Large intestine (tissue), 3 donors: ENCODE measurements around the gene ZBP1. TPM values are rescaled to one million over a fixed set of nuclear protein-coding genes. Genes with fewer than 3 reads are reported as not detected.

ENCODE experiments used
- DNase-seq, 2 donors: peaks; one replicate each; pipeline versions ENCODE4 v3.0.0 to v3.0.0-alpha.2; 2013
- H3K27ac ChIP-seq: one replicate; pipeline ENCODE4 v1.5.1; 2013; ENCODE audit warnings: low read length
- H3K27me3 ChIP-seq: 2 replicates; pipeline ENCODE4 v1.6.1; 2013; ENCODE audit warnings: low read length; ENCODE audit not compliant: control insufficient read depth, insufficient read depth
- H3K36me3 ChIP-seq: 2 replicates; pipeline ENCODE4 v1.6.1; 2013; ENCODE audit warnings: low read length; ENCODE audit not compliant: control insufficient read depth, insufficient read depth
- H3K4me1 ChIP-seq: one replicate; pipeline ENCODE4 v1.6.1; 2013; ENCODE audit warnings: low read length; ENCODE audit not compliant: control insufficient read depth, insufficient read depth
- H3K4me3 ChIP-seq: one replicate; pipeline ENCODE4 v1.5.1; 2013; ENCODE audit warnings: low read length
- H3K9me3 ChIP-seq: one replicate; pipeline ENCODE4 v1.6.1; 2013; ENCODE audit warnings: mild to moderate bottlenecking, low read depth, low read length, moderate library complexity; ENCODE audit not compliant: control insufficient read depth
- WGBS: methylation state at CpG from one replicate; pipeline ENCODE4 v1.1.5; 2013; ENCODE audit warnings: low lambda C conversion rate; ENCODE audit not compliant: insufficient coverage; 5-methylcytosine and 5-hydroxymethylcytosine counted together
- polyA plus RNA-seq: library from polyadenylated mRNA; unstranded; fragments of 120-200 nt; gene quantifications from one replicate; pipeline ENCODE4 v1.2.1, GENCODE V29; 2013

ZBP1 gene
- polyA plus RNA-seq, 1 donor, result 0.40 TPM

DNA sequence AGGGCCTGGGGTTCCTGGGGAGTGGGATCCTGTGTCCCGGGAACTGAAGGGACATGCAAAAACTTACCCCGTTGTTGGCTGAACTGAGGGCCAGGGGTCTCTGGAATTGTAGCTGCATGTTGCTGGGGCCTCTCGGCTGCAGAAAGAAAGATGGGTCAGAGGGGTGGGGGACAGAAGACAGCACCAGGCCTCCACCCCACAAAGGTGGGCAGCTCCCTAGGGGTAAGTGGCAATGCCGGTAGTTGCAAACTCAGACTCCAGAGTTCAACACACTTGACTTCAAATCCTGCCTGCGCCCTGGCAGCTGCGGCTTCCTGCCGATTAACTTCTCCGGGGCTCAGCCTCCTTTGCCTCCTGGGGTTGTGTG, 4.8 kb downstream of the ZBP1 start:
- Histone ChIP-seq H3K27me3 (no peaks in the 10 kb centered on the region), H3K36me3 (no peaks in the 10 kb centered on the region), H3K27ac (no peak overlapping the region), H3K4me3 (no peak overlapping the region), H3K4me1 (peaks cover 7% of the 10 kb centered on the region), H3K9me3 (no peaks in the 10 kb centered on the region)
- no peak for DNase-seq
- WGBS, result no CpG with 5 or more reads among the region's 8 CpGs

DNA sequence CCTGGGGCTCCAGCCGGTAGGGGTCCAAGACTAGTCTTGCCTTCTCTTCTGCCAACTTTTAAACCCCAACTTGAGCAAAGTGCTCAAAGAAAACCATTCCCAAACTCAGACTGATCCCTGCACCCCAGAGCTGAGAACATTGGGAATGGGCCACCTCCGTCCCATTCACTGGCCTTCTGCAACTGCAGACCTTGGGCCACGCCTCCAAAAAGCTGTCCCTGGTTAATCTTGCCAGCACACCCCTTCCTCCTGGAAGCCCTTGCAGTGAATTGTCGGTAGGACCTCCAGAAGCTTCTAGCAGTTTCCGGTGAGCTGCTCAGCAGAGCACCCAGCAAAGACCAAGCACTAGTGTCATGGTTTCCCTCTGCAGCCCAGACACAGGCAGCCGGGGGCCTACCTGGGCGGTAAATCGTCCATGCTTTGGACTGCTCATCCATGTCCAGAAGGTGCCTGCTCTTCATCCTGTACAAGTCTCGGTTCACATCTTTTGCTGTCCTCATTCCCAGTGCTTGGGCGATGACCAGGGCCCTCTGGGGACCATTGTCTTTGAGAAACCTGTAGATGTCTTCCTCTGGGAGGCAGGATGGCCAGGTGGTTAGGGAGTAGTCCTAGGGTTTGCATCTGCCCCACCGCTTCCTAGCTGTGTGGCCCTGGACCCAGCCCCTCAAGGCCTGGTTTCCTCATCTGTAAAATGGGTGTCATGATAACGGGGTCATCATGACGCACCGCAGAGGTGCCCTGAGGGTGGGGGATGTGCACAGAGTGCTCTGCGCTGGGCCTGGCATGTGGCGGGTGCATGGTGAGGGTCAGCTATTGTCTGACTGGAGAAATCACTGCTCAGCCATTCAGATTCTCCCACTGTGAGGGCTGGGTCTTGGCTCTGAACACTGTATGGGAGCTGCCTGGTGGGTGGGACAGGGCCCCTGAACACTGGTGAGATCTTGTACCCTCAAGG, 5.5 kb downstream of the ZBP1 start:
- peaks cover 7% of the 10 kb centered on the region for H3K4me1 ChIP-seq
- no peaks in the 10 kb centered on the region for H3K36me3 ChIP-seq
- H3K27me3 ChIP-seq, result no peaks in the 10 kb centered on the region
- H3K4me3 ChIP-seq, result no peak overlapping the region
- H3K9me3 ChIP-seq, result no peaks in the 10 kb centered on the region
- no peak for DNase-seq
- H3K27ac ChIP-seq, result no peak overlapping the region
- no CpG with 5 or more reads among the region's 16 CpGs for WGBS

DNA sequence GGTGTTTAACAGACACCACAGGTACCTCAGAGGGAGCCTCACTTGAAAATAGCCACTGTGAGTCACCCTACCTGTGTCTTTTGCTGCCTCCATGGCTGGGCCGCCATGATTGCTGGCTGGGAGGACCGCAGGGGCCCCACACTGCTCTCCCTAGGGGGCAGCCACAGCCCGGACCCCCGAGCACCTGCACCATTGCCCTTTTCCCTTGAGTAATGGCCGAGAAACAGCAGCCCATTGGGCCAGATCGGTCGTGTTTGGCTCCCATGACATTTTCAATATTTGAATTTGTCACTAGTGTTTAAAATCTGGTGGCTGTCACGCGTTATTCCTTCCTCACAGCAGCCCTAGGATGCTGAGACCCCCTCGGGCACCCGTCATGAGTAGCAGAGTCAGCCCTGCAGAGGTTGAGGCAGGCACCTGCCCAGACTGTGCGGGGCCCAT, 6.7 kb downstream of the ZBP1 start:
- WGBS, result no CpG with 5 or more reads among the region's 12 CpGs
- Histone ChIP-seq H3K36me3 (no peaks in the 10 kb centered on the region), H3K4me1 (peaks cover 5% of the 10 kb centered on the region), H3K4me3 (no peak overlapping the region), H3K27ac (no peak overlapping the region), H3K9me3 (no peaks in the 10 kb centered on the region), H3K27me3 (no peaks in the 10 kb centered on the region)
- DNase-seq, result no peak

DNA sequence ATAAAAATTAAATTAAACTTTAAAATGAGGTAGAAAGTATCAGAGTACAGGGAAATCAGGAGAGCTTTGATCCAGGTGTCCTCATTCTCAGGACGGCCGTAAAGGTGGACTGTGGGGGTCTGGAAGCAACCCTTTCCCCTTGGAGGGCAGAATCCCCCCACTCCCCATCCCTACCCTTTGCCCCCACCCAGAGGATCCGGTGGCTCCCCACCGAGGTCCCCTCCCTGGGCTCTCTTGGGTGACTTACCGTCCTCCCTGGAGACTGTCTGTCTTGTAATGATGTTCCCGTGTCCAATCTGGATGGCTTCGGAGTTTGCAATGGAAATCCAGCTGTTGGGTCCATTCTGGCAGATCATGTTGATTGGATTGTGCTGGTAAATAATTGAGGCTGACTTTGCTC, 7.3 kb downstream of the ZBP1 start:
- WGBS, result no CpG with 5 or more reads among the region's 7 CpGs
- no peak for DNase-seq
- Histone ChIP-seq H3K4me1 (no peaks in the 10 kb centered on the region), H3K4me3 (no peak overlapping the region), H3K9me3 (no peaks in the 10 kb centered on the region), H3K27me3 (no peaks in the 10 kb centered on the region), H3K36me3 (no peaks in the 10 kb centered on the region), H3K27ac (no peak overlapping the region)

DNA sequence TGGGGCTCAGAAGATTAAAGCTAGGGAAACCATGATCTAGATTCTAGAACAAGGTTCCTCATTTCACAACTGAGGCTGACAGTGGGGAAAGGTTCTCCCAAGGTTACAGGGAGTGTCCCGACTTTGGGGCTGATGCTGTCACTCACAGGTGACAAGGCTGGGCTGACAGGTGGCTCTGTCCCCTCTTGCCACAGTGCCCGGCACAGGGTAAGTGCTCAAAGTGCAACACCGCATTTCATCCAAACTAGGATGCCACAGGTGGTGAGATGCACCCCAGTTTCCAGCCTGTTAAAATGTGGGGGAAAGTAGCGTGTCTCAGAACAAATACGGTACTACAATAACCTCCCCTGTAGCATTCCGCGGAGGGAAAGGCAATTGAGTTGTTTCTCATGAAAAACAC, 7.8 kb downstream of the ZBP1 start:
- no peak for DNase-seq
- no peak overlapping the region for H3K27ac ChIP-seq

DNA sequence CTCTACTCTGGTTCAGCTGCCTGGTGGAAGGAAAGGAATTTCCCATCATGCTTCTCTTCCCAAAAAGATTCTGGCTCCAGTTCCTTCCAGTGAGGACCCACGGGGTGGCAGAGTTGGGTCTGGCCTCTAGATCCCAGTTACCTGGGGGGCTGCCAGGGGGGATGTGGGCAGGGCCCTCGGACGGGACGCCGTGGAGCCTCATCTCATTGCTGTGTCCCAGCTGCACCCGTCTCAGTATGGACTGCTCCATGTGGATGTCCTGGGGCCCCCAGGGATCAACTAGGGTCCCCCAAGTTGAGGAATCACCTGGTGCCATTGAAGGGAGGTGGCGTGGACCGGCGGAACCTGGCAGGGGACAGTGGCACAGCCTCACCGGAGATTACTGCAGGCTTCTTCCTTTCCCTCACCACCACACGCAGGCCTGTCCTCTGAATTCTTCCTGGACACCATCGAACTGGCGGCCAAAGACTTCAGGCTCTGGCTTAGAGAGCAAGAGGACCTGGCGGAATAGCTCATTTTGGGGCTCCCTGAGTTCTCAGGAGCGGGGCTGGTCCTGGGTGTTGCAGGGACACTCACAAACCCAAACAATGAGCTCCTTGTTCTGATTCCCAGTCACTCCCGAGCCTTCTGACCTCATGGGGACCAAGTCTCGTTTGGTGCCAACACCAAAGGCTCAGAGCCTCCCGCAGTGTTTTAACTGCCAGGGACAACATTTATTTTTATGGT, 8.5 kb downstream of the ZBP1 start:
- no CpG with 5 or more reads among the region's 18 CpGs for WGBS
- Histone ChIP-seq H3K36me3 (no peaks in the 10 kb centered on the region), H3K9me3 (no peaks in the 10 kb centered on the region), H3K4me1 (no peaks in the 10 kb centered on the region), H3K27ac (no peak overlapping the region), H3K4me3 (no peak overlapping the region), H3K27me3 (no peaks in the 10 kb centered on the region)
- no peak for DNase-seq

More for the DNA sequence above, 7.8 kb downstream of the ZBP1 start:
- WGBS, result 100% methylated on average over 1 of the region's 7 CpGs
- Histone ChIP-seq H3K4me3 (no peak overlapping the region), H3K4me1 (no peaks in the 10 kb centered on the region), H3K27me3 (no peaks in the 10 kb centered on the region), H3K36me3 (no peaks in the 10 kb centered on the region), H3K9me3 (no peaks in the 10 kb centered on the region)

DNA sequence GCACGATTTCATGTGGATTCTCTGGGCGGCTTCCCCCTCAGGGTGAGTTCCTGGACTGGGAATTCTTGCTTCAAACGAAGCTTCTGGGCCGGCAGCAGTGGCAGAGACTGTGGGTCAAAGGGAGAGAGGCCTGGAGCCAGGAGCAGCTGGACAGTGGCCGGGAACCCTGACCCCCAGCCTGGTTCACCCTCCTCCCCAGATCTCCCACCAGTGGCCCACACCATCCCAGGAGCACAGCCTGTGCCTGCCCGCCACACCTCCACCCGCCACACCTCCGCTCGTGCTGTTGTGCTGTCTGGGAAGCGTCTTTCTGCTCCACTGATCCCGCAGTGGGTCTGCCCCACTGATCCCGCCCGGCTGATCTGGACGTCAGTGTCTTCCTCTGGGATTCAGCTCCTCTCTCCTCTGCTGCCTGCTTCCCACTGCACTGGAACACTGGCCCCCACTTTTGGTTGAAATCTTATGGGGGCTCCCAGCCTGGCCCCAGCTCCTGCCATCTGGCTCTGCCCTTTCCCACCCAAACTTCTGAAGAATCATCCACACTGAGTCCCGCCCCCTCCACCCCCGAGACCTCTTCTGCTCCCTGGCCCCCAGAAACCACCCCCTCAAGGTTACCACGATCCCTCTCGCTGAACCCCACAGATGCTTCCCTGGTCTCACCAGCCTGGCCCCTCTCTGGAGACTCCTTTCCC, 9.8 kb downstream of the ZBP1 start:
- H3K4me1 ChIP-seq, result peaks cover under 1% of the 10 kb centered on the region
- DNase-seq, result no peak
- no peak overlapping the region for H3K27ac ChIP-seq
- no CpG with 5 or more reads among the region's 18 CpGs for WGBS
- H3K36me3 ChIP-seq, result no peaks in the 10 kb centered on the region
- no peaks in the 10 kb centered on the region for H3K9me3 ChIP-seq
- H3K4me3 ChIP-seq, result no peak overlapping the region
- no peaks in the 10 kb centered on the region for H3K27me3 ChIP-seq

DNA sequence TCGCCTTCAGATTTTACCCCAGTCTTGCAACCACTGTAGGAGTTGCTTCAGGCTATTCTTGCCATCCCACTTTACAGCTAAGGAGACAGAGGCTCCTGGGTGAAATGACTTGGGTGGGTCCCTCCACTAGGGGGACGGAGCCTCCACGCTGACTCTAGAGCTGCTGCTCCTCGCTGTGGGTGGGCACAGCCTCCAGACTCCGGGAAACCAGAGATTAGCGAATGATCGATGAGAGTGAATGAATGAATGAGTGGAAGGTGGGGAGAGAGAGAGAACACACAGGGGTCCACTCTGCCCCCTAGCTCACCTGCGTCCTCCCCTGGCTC, 10.4 kb downstream of the ZBP1 start:
- no peaks in the 10 kb centered on the region for H3K27me3 ChIP-seq
- H3K9me3 ChIP-seq, result no peaks in the 10 kb centered on the region
- peaks cover 4% of the 10 kb centered on the region for H3K4me1 ChIP-seq
- H3K4me3 ChIP-seq, result no peak overlapping the region
- no peaks in the 10 kb centered on the region for H3K36me3 ChIP-seq
- no peak for DNase-seq
- no peak overlapping the region for H3K27ac ChIP-seq
- WGBS, result no CpG with 5 or more reads among the region's 8 CpGs

DNA sequence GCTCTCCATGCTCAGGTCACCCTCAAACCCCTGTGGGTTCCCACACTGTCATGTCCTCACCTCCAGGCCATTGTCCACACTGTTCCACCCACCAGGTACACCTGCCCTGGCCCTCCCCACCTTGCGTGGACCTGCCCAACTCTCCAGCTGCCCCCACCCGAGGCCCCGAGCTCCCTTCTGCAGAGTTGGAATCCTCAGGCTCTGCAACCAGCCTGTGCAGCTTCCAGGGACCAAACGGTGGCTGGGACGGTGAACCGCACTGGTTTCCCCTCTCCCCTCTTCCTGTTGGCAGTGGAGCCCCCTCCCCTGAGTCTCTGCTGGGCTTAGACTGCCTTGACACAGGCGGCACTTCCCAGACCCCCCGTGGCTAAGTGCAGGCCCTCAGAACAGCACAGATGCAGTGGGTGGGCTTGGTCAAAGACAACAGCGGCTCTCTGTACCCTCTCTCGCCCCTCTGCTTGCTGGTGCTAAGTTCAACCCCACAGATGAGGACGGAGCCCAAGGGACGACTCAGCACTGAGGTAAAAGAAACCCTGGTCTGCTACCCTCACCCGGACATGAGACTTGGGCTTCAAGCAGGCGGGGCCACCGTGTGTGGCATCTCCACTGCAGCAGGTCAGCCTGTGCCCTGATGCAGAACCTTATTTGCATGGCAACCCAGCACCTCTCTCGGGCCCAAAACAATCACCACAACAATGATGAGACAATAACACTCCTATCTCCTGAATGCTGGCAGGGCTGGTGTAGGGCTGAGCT, 11.0 kb downstream of the ZBP1 start:
- Histone ChIP-seq H3K36me3 (no peaks in the 10 kb centered on the region), H3K4me1 (peaks cover 9% of the 10 kb centered on the region), H3K9me3 (no peaks in the 10 kb centered on the region), H3K4me3 (no peak overlapping the region), H3K27me3 (no peaks in the 10 kb centered on the region), H3K27ac (no peak overlapping the region)
- DNase-seq, result no peak
- WGBS, result no CpG with 5 or more reads among the region's 16 CpGs

DNA sequence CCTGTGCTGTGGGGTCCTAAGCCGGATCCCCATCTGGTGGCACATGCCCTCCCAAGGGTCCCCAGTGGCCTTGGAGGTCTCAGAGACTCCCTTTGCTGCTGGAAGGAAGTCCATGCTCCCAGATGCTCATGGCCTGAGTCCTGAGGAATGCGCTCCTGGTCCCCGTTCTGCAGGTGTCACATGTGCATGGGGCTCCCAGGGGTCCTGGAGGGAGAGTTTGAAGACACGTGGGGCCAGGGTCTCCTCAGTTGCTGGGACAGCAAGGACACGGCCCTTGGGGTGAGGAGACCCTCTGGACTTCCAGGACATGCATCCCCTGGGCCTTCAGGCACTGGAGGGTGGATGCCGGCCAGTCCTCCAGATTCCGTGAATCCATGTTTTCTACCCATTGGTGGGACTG, 11.7 kb downstream of the ZBP1 start:
- WGBS, result no CpG with 5 or more reads among the region's 7 CpGs
- Histone ChIP-seq H3K4me3 (no peak overlapping the region), H3K27me3 (no peaks in the 10 kb centered on the region), H3K27ac (no peak overlapping the region), H3K4me1 (peaks cover 12% of the 10 kb centered on the region), H3K9me3 (no peaks in the 10 kb centered on the region), H3K36me3 (no peaks in the 10 kb centered on the region)
- no peak for DNase-seq
